Activated CD8-positive, alpha-beta memory T cell treated with anti-CD3 and anti-CD28 coated beads for 4 hours (primary cell): ENCODE measurements around the gene ANAPC15.

Experiments
- DNase-seq, 2 donors: peaks; one replicate each; pipeline ENCODE4 v3.0.0-alpha.2; 2020; ENCODE audit warnings: low read depth in 2 of 2

Gene ANAPC15

DNA sequence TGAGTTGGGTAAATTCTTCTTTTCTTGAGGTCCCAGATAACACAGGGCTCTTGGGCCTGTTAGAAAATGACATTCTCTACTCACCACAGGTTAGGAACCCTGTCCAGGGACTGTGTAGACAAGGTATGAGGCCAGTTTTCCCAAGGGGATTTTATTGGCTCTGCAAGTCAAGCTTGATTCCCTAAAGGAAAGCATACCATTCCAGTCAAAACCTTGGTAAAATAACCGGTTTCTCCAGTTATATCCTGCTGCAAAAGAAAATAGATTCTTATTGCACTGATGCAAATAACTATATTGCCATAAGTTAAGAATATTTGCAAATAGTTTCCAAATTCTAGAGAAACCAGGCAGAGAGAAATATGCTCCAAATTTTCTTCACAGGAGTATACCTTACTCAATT, 13.5 kb upstream of the ANAPC15 start:
- no peak for DNase-seq

DNA sequence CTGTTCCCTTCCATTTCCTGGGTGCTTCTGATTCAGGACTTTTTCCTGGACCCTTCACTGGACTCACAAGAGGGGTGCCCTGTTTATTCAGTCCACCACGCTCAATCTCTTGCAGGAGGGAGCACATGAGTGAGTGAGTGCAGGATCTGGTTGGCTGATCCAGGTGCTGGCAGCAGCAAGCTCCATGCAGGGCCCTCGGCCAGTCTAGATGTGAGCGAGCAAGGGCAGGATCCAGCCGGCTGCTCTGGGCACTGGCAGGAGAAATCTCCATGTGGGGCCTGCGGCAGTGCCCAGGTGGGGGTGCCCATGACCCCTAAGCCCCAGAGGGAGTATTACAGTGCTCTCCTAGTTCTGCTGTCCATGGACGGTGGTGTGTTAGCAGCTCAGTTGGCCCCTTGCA, 11.6 kb upstream of the ANAPC15 start:
- DNase-seq = no peak

DNA sequence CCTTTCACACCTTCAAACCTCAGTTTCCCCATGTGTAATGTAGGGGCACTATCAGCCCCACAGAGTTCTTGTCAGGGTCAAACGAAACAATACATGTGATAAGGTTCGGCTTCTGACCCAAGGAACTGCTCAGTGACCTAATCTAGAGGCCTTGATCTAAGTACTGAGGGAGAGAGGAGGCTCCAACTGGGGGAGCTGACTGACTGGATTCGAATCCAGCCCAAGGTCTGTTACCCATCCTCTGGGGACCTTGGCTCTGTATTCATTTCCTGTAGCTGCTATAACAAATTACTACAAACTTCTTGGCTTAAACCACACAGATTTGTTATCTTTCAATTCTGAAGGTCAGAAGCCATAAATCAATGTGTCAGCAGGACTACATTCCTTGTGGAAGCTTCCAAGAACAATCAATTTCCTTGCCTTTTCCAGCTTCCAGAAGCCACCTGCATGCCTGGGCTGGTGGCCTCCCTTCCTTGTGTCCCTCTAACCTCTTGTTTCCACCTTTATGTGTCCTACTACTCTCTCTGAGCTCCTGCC, 10.7 kb upstream of the ANAPC15 start:
- no peak for DNase-seq

DNA sequence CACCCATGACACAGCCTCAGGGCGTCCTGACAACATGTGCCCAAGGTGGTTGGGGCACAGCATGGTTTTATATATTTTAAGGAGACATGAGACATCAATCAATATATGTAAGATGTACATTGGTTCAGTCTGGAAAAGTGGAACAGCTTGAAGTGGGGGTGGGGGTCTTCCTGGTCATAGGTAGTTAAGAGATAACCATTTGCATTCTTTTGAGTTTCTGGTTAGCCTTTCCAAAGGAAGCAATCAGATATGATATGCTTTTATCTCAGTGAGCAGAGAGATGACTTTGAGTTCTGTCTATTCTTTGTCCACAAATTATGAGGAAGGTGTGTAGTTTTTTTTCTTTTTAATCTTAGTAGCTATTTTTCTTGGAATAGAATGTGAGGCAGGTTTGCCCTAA, 10.1 kb upstream of the ANAPC15 start:
- DNase-seq = no peak

DNA sequence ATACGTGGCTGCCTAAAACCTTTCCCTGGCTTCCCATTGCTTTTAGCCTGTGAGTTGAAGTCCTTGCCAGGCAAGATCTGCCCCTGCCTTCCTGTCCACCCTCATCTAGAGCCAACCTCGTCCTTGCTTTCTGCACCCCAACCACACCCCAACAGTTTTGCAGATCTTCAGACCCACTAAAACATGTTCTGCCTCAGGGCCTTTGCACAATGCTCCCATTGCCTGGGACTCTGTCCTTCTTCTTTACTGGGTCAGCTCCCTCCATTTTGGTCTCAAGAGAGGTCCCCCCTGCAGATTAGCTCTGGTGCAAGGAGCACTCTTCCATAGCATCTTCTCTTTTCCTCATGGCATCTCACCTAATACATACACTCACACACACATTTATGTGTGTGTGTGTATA, 8.4 kb upstream of the ANAPC15 start:
- no peak for DNase-seq

DNA sequence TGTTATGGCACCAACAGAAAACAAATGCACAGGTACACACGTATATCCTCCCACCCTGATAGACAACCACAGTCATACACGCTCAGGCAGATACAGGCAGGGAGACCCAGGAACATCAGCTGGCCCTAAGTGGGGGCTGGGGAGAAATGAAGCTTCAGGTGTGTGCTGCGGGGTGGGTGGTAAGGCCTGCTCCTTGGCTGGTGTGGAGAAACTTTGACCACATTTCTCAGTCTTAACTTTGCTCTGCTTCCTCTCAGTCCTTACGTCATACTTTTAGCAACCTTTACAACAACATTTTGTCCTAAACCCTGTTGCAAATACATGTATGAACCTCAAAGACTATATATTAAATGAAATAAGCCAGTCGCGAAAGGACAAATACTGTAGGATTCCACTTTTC, 6.7 kb upstream of the ANAPC15 start:
- no peak for DNase-seq

DNA sequence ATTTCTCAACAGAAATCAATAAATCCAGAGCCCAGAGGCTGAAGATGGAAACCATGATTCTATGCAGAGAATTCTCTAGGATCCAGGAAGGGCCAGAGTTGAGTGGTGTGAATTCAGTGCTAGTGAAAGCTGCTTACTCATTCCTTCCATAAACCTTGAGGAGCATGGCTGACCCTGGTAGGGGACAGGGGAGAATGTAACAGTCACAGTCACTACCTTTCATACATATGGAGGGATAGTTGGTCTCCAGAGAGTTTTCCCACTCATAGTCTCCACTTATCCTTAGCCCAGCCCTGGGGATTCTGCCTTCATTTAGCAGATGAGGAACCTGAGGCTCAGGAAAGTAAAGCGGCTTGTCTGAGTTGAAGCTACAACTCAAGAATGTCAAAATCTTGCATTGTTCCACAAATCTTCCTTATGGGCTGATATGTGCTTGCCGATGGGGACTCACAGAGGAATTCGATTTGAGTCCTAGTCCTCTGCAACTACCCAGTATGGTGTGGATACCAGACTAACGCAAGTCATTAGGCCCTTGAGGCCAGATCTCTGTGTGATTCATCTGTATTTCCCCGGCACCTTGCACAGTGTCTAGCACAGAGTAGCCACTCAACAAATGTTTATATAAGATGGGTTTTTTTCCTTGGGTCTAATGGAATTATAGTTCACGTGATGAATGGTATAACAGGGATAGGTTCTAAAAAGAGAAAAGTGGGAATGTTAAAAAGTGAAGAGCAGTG, 3.7 kb upstream of the ANAPC15 start:
- no peak for DNase-seq

DNA sequence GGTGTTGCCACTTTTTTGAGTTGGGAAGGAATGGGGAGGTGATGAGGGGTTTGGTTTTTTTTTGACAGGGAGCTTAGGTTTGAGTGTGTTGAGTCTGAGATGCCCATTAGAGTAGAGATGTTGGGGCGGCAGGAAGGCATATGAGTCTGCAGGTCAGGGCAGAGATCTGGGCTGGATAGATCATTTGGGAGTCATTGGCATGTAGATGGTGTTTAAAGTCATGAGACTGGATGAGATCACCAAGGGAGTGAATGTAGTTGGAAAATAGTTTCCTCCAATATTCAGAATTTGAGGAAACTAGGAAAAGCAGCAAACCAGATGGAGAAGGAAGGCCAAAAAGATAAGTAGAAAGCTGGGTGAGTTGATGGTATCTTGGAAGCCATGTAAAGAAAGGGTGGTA, 2.1 kb upstream of the ANAPC15 start:
- DNase-seq = no peak

DNA sequence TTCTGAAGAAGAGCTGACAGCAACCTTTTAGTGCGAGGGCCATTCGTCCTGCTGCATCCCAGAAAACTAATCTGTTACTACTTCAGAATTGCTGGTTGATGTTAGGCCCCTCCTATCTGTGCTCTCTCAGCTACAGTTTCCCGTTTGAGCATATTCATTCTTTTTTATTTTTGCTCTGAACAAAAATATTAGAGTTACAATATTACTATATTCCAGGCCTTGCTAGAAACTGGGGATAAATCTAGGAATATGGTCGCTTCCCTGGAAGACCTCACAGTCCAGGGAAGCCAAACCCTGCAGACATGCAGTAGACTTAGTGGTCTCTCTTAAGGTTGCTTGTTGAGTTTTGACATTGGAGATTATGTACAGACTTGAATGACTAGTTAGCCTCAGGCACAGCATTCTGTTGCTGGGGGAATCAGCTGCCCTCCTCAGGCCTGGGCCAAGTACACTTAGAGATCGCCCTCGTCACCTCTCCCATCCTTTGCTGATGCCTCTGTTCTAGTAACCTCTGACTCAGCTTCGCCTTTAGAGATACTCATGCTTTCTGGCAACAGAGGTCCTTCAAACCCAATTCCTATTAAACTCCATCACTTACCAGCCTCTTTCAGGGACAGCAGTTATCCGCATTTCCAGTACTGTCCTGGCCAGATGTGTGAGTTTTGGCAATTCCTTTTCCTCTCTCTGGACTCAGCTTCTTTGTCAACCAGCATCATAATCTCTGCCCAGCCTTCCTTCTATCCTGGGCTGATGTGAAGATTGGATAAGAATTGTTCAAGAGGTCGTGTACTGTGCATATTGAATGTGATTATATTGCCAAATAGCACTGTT, 698 bp upstream of the ANAPC15 start:
- DNase-seq = no peak

DNA sequence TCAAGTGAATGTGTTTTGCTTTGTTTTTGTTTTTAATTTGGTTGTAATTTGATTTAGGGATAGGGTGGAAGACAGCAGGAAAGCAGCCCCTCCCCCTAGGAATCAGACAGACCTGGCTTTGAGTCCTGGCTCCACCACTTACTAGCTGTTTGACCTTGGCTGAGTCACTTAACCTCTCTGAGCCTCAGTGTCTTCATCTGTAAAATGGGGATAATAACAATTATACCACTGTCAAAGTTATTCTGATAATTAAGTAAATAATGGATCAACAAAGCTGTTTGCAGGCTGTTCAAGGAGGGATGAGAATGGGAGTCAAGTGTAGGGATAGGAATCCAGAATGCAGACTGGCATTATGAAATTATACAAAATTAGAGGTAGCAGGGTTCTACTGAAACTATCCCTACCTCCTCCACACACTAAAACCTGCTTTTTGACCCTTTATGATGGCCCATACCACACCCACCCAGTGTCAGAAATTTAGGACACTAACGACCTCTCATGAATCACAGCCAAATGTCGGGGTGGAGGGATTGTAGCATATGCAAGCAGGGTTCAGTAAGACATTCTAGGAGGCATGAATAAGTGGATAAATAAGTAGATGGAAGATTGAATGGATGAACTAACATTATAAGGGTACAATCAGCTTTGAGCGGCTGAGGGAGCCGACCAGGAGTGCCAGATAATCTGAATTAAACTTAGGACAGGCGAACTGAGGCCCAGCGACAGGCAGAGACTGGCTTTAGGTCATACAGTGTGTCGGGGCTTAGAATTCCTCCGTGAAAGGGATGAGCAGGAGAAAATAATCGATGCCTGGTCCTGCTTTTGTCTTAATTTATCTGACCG, 974 bp downstream of the ANAPC15 start:
- DNase-seq = no peak

DNA sequence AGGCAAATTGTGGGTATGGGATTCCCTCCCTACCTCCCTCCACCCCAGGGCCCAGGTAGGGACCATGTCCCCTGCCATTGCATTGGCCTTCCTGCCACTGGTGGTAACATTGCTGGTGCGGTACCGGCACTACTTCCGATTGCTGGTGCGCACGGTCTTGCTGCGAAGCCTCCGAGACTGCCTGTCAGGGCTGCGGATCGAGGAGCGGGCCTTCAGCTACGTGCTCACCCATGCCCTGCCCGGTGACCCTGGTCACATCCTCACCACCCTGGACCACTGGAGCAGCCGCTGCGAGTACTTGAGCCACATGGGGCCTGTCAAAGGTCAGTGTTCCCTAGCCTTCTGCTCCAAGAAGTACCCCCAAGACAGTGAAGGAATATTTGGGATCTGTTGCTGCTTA, 6.6 kb downstream of the ANAPC15 start, which contains the start of gene TOMT:
TSS of gene TOMT (plus strand) at position 37 of the 400 bp plus-strand sequence. CDS start at position 65, 28 bp downstream.
- DNase-seq = no peak

DNA sequence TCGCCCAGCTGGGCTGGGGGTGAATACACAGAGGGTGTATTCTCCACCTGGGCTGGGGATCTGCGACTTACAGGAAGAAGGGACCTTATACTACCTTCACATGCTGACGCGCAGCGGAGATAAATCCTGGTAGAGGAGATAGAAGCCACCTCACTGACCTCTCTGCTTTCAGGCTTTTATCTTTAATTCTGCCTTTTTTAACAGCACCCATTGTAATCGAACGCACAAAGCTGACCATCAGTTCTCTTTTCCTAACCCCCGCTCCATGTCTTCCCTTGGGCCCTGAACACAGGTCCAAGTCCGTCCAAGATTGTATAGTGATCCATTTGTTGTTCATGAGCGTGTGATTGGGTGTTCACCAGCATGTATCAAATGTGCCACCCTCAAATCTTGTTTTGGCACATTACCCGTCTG, 8.7 kb downstream of the ANAPC15 start:
- no peak for DNase-seq

DNA sequence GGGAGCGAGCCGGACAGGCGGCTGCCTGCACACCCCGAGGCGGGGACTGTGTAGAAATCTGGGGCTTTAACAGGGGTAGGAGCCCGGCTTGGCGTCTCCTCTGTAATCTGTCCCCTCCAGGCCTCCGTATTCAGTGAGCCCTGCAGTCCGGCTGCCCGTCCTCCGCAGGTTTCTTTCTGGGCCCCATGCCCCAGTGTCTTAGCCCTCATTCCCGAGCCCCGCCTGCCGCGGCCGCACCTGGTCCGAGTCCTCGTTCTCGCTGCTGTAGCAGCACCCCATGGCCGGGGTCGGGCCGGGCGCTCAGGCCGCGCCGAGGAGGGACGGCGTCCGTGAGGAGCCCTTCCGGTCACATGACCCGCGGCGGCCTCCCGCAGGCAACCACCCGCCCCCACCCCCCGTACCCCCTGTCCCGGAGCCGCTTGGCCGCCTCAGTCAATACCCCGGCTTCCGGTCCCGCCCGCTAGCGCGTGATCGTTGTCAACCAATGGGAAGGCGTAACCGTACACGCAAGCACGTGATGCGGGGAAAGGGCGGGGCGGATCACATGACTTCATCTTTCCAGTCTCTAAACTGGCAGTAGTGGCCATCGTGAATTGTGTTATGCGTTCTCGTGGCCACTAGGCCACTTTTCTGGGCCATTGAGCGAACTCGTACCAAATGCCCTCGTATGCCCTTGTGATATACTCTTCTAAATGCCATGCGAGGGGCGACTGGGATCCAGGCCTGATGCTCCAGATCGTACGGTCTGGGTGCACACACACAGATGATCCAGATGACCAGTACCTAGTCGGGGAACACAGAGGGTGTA, 9.3 kb downstream of the ANAPC15 start, which contains the start of gene LAMTOR1:
TSS of gene LAMTOR1 (minus strand) at position 352 of the 808 bp plus-strand sequence. CDS start at position 279, 73 bp downstream.
- peak; percentile 95 for DNase-seq

DNA sequence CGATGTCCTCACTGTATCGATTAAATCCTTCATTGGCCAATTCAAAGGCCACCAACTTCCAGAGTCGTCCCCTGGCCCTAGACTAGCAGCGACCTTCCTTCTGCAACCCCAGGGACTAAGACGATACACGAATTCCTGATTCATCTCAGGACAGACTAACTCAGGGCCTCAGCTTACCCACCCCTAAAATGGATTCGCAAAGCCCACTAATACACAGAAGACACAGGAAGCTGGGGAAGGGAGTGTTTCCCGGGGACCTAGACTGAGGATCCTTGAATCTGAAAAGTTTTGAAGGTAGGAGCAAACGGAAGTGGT, 9.9 kb downstream of the ANAPC15 start:
- DNase-seq = no peak

DNA sequence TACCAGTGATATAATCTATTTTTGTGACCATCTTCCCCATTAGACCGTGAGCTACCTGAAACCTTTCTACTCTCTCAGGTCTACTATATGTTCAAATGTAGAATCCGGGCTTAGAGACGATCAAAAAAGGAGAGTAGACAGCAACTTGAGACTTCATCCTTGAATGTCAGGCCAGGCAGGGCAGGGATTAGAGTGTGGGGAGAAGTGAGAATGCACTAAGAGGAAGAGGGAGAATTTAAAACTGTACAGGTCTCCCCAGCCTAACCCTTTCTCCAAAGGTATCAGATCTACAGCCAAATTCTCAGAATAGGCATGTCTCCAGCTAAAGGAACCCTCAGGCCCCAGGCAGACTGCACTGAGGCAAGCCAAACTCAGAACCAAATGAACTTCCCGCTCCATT, 10.3 kb downstream of the ANAPC15 start:
- no peak for DNase-seq

DNA sequence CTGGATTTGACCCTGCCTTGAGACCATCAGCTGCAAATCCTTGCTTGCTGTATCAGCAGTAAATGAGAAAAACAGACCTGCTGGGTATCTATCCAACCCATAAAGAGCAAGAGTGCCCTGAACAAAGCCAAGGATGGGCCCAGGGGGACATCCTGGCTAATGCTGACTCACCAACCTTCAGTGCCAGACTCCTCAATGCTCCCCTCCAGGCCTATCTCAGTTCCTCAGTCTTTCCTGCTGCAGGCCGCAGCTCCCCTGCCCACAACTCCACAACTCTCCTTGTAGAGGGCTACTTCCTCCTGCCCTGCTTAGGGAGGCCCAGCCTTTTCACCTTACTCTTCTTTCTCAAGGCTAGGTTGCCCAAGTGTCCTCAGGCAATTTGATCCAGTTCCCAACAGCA, 12.0 kb downstream of the ANAPC15 start:
- DNase-seq = no peak

DNA sequence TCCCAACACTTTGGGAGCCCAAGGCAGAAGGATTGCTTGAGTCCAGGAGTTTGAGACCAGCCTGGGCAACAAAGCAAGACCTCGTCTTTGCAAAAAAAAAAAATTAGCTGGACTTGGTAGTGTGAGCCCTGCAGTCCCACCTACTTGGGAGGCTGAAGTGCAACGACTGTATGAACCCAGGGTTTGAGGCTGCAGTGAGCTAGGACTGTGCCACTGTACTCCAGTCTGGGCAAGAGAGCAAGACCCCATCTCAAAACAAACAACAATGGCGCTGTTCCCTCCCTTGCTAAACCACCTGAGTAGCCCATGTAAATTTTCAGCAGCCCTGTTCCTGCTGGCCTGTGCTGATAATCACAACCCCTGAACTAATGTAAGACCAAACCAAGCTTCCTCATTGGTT, 12.5 kb downstream of the ANAPC15 start:
- no peak for DNase-seq

DNA sequence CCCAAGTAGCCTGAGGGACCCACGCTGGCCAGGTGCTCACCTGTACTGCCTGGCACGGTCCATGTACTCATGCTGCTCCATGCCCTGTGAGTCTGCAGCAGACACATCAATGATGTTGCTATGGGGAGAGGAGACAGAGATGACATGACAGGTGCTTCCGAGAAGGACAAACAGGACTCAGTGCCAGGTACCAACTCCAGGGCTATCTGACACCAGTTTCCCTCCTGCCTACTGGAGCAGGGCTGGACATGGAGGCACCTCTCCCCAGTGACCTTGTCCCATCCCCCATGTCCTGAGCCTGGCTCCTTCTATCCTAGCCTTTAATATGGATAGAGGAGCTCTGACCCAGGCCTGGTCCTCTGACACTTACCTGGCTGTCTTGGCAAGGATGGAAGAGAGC, 13.8 kb downstream of the ANAPC15 start:
- no peak for DNase-seq

DNA sequence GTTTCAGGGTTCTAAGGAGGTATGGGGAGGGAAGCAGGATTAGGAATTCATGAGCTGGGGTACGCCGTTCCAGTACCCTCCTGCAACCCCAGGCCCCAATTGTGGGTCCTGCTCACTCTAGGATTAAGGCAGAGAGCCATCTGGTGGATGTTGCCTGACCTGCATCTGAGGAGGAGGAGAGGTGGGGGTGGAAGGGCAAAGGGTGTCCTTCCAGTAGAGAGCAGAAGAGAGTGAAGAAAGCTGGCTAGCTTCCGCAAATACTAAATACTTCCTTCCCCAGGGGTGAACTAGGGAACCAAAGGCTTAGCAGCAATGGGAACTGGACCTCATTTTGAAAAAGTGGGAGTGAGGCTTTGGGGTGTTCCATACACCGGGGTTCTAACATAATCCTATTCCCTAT, 21.2 kb downstream of the ANAPC15 start:
- DNase-seq = peak; percentile 31 to 35

DNA sequence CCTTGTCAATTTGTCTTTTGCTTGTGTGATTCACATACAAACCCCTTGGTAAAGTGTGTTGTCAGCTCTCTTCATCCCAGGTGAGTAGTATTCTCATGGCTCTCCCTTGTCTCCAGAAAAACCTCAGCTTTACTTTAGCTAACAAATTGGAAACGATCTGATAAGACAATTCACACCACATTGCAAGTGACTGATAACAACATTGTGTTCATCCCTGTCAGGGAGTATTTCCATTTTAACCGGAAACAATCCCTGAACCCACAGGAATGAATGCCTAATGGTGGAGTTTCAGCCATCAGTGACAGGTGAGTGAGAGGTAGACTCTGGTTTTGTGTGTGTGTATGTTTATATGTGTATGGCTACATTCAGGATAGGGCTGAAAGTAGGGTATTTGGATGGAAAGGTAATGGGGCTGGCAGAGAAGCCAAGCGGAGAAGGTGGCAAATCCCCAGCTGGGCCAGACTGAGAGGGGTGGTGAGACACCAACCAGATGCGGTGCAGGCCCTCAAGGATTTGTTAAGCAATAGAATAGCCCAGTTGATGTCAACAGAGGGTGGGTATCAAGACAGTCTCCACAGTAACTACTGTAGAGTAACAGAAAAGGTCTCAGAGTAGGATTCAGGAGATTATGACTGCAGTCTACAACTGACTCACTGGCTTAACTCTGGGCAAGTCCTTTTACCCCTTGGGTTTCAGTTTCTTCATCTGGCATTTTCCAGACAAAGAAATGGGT, 24.3 kb downstream of the ANAPC15 start:
- DNase-seq = no peak
